Measurements from ENCODE around the gene PDE6B. TPM values are rescaled to one million over a fixed set of nuclear protein-coding genes. Genes with fewer than 3 reads are reported as not detected.

Gene PDE6B
- total and polyA plus RNA-seq, 2 of the 13 experiments (the other 11 are each of a cell fraction or from before 2014, with no cell fraction given) = 0.38 to 0.40 TPM

GRCh38 chr4:602559-602942 lies 22.8 kb upstream of the PDE6B start (continued):
- TF ChIP-seq MYC (CRISPR knock-in tag; IDR thresholded peaks at IDR 0.05; ENCODE audit: borderline replicate concordance) (no peak; the same call in 1 of the 2 replicates), SMYD3 (CRISPR knock-in tag; IDR thresholded peaks at IDR 0.05) (no peak), ZNF382 (CRISPR knock-in tag; IDR thresholded peaks at IDR 0.05; ENCODE audit: borderline replicate concordance) (no peak), ZNF761 (CRISPR knock-in tag; conservative IDR thresholded peaks at IDR 0.05) (no peak), RXRA (CRISPR knock-in tag; IDR thresholded peaks at IDR 0.05) (no peak), ZNF550 (CRISPR knock-in tag; IDR thresholded peaks at IDR 0.05; ENCODE audit: borderline replicate concordance) (no peak), ZNF101 (CRISPR knock-in tag; IDR thresholded peaks at IDR 0.05; ENCODE audit: borderline replicate concordance, low read depth) (no peak), ATAD3A (CRISPR knock-in tag; IDR thresholded peaks at IDR 0.05) (no peak), XRCC5 (optimal IDR thresholded peaks at IDR 0.05; ENCODE audit: low read length) (peak; percentile 55), WIZ (CRISPR knock-in tag; IDR thresholded peaks at IDR 0.05) (no peak), HIVEP1 (CRISPR knock-in tag; IDR thresholded peaks at IDR 0.05) (no peak), ZEB1 (IDR thresholded peaks at IDR 0.05; ENCODE audit: insufficient replicate concordance, low read depth) (no peak), PHB2 (IDR thresholded peaks at IDR 0.05; ENCODE audit: partially characterized antibody) (no peak), ZNF576 (CRISPR knock-in tag; IDR thresholded peaks at IDR 0.05) (no peak), HOXA9 (CRISPR knock-in tag; IDR thresholded peaks at IDR 0.05; ENCODE audit: borderline replicate concordance) (no peak), SRY (CRISPR knock-in tag; IDR thresholded peaks at IDR 0.05) (no peak), FIP1L1 (IDR thresholded peaks at IDR 0.05; ENCODE audit: borderline replicate concordance, insufficient read depth, low read depth, low read length) (no peak), MEF2D (CRISPR knock-in tag; IDR thresholded peaks at IDR 0.05) (no peak), MBNL3 (CRISPR knock-in tag; conservative IDR thresholded peaks at IDR 0.05) (no peak), ZBTB7B (CRISPR knock-in tag; IDR thresholded peaks at IDR 0.05) (no peak), ZNF557 (CRISPR knock-in tag; IDR thresholded peaks at IDR 0.05) (no peak), TRIM24 (CRISPR knock-in tag; IDR thresholded peaks at IDR 0.05) (no peak), ZSCAN9 (CRISPR knock-in tag; IDR thresholded peaks at IDR 0.05; ENCODE audit: borderline replicate concordance) (no peak), HOXD1 (CRISPR knock-in tag; IDR thresholded peaks at IDR 0.05) (no peak), GABPB1 (CRISPR knock-in tag; IDR thresholded peaks at IDR 0.05) (peak; percentile 36; the same call in 1 of the 2 replicates), KDM2A (CRISPR knock-in tag; IDR thresholded peaks at IDR 0.05; ENCODE audit: borderline replicate concordance, low read depth) (no peak), ZNF138 (CRISPR knock-in tag; IDR thresholded peaks at IDR 0.05; ENCODE audit: low read depth) (no peak), SAFB2 (CRISPR knock-in tag; IDR thresholded peaks at IDR 0.05; ENCODE audit: borderline replicate concordance, low read depth) (no peak), NBN (conservative IDR thresholded peaks at IDR 0.05) (no peak), RORA (CRISPR knock-in tag; IDR thresholded peaks at IDR 0.05) (no peak), ZBED4 (CRISPR knock-in tag; IDR thresholded peaks at IDR 0.05; ENCODE audit: borderline replicate concordance) (no peak)
